NB4 (cell line): ENCODE data around the gene MEGF11.

Experiments
- POLR2A ChIP-seq: IDR thresholded peaks from 2 replicates; pipeline ENCODE4 v1.6.1; 2011; ENCODE audit warnings: mild to moderate bottlenecking; ENCODE audit not compliant: insufficient read length; ENCODE audit errors: extremely low read depth
- TF ChIP-seq, protein P1 (sequence below): IDR thresholded peaks from one replicate; pipeline ENCODE4 v1.5.1; 2012; ENCODE audit warnings: low read depth, low read length

DNA sequence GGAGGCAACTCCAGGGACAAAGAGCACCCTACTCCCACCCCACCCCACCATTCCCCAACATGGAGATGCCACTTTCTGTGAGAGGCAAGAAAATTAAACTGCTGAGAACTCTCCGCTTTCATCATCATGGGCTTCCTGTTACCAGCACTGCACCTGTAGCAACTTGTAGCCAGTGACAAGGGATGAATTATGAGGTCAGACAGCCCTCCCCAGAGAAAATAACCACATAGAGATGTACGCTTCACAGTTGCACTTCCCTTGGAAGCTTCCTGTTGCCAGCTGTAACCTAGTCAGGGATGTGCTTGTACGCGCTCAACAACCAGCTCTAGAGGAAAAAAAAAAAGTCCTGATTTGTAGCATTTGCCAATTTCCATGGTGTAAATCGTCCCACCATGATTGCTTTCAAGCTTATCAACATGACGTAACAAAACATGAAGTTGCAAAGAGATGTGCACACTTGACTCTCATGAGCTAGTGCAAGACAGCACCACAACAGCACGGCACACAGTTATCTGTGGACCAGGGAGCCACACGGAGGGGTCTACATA is 238.8 kb downstream of the MEGF11 start:
- TF ChIP-seq, protein P1, sequence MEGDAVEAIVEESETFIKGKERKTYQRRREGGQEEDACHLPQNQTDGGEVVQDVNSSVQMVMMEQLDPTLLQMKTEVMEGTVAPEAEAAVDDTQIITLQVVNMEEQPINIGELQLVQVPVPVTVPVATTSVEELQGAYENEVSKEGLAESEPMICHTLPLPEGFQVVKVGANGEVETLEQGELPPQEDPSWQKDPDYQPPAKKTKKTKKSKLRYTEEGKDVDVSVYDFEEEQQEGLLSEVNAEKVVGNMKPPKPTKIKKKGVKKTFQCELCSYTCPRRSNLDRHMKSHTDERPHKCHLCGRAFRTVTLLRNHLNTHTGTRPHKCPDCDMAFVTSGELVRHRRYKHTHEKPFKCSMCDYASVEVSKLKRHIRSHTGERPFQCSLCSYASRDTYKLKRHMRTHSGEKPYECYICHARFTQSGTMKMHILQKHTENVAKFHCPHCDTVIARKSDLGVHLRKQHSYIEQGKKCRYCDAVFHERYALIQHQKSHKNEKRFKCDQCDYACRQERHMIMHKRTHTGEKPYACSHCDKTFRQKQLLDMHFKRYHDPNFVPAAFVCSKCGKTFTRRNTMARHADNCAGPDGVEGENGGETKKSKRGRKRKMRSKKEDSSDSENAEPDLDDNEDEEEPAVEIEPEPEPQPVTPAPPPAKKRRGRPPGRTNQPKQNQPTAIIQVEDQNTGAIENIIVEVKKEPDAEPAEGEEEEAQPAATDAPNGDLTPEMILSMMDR: no peak
- TF ChIP-seq POLR2A: no peak
